SH-SY5Y (cell line): ENCODE measurements around the gene DDC.

Experiments
- GATA2 ChIP-seq: IDR thresholded peaks from 2 replicates; pipeline ENCODE4 v1.6.1; 2011; ENCODE audit warnings: mild to moderate bottlenecking, low read depth, low read length
- GATA3 ChIP-seq: IDR thresholded peaks from 2 replicates; pipeline ENCODE4 v1.6.1; 2011; ENCODE audit warnings: low read depth, mild to moderate bottlenecking, low read length, moderate library complexity

DNA sequence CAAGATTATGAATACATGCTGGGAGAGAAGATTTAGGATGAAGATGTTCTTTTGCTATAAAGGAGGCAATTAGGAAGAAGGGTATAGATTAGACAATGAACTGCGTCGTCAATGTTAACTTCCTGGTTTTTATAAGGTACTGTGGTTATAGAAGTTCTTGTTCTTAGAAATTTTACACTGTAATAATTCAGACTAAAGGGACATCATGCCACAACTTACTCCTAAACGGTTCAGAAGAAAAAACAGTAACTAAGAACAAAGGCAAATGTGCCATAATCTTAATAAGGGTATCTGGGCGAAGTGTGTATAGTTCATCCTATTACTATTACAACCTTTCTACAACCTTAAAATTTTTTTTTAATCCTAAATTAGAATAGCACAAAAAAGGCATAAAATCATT, 31.3 kb upstream of the DDC start:
- TF ChIP-seq GATA2 = no peak
- no peak for TF ChIP-seq GATA3
